HepG2 (cell line): ENCODE data around the gene KCNIP4. TPM values are rescaled to one million over a fixed set of nuclear protein-coding genes. Genes with fewer than 3 reads are reported as not detected.

Source experiments
- ATAC-seq: fragments of 200-7000 bp; cut with Tn5 transposase; 3 replicates; pipeline ENCODE4 v1.9.1; 2020; ENCODE audit warnings: mild to moderate bottlenecking, moderate library complexity
- BruUV-seq: library from RNA; stranded (reverse); fragments of 400-500 nt; replicated peaks from 2 replicates; lab custom pipeline; 2021; lab: Mats Ljungman, UMichigan
- CTCF ChIA-PET: fragments of 300-600 bp; formaldehyde crosslinking; extraction: SDS; loops from one replicate; lab custom pipeline; 2021; ENCODE audit warnings: low total read pairs, inconsistent platforms, low intra/inter-chr PET ratio; lab: Yijun Ruan, JAX
- POLR2A ChIA-PET: fragments of 350-600 bp; sonication (Branson Sonifier 250); formaldehyde crosslinking; loops from one replicate; lab custom pipeline; 2020; ENCODE audit warnings: antibody characterized with exemption, inconsistent platforms; lab: Yijun Ruan, JAX
- DNase-seq: peaks from one replicate; pipeline ENCODE4 v3.0.0-alpha.2; 2015; ENCODE audit warnings: low spot score
- FAIRE-seq: peaks from 3 replicates; lab custom pipeline; 2011; peaks lifted over from hg19 to GRCh38; lab: Jason Lieb, UNC
- H2AFZ ChIP-seq: one replicate; pipeline ENCODE4 v1.6.1; 2011; ENCODE audit warnings: low read length, inconsistent platforms
- H3K27ac ChIP-seq: fragments of 300-600 bp; 3 replicates; pipeline ENCODE4 v1.8.0; 2011; ENCODE audit warnings: mixed run types, mild to moderate bottlenecking, mixed read lengths, low read length, inconsistent platforms; ENCODE audit not compliant: insufficient read depth; ENCODE audit errors: extremely low read length
- H3K27me3 ChIP-seq, 2 experiments: fragments of 200-600 bp in 1 of 2; 2 replicates in 1 of 2; 3 replicates in 1 of 2; pipeline versions ENCODE4 v1.6.0 to v1.8.0; 2011; ENCODE audit warnings: low read length in 2 of 2, mild to moderate bottlenecking in 2 of 2, moderate library complexity in 2 of 2, inconsistent platforms in 1 of 2; ENCODE audit not compliant: insufficient read depth in 2 of 2, control insufficient read depth in 1 of 2
- H3K36me3 ChIP-seq, 2 experiments: fragments of 200-600 bp in 1 of 2; replicated peaks in 1 of 2; 2 replicates in 1 of 2; 3 replicates in 1 of 2; pipeline versions ENCODE4 v1.5.1 to v1.8.0; 2011; ENCODE audit warnings: low read length in 2 of 2, inconsistent platforms in 1 of 2; ENCODE audit not compliant: insufficient read depth in 2 of 2, control insufficient read depth in 1 of 2
- H3K4me1 ChIP-seq: 2 replicates; pipeline ENCODE4 v1.5.1; 2012; ENCODE audit warnings: low read length, inconsistent platforms; ENCODE audit not compliant: insufficient read depth
- H3K4me2 ChIP-seq: 2 replicates; pipeline ENCODE4 v1.6.0; 2011; ENCODE audit warnings: low read depth, low read length, inconsistent platforms
- H3K4me3 ChIP-seq, 3 experiments: fragments of 200-600 bp in 1 of 3; sonication (generic), shearing (Covaris generic) in 1 of 3; replicated peaks in 1 of 3; 2 replicates each; pipeline ENCODE4 v1.5.1; 2011 to 2016; ENCODE audit warnings: low read length in 3 of 3, inconsistent platforms in 2 of 3, low read depth in 2 of 3, mild to moderate bottlenecking in 2 of 3, control low read depth in 1 of 3, mixed read lengths in 1 of 3; ENCODE audit not compliant: insufficient read depth in 1 of 3
- H3K79me2 ChIP-seq: one replicate; pipeline ENCODE4 v1.6.1; 2011; ENCODE audit warnings: low read length, inconsistent platforms; ENCODE audit not compliant: insufficient read depth
- H3K9ac ChIP-seq: 2 replicates; pipeline ENCODE4 v1.6.0; 2011; ENCODE audit warnings: mild to moderate bottlenecking, low read depth, low read length, inconsistent platforms; ENCODE audit not compliant: insufficient read depth
- H3K9me3 ChIP-seq: 2 replicates; pipeline ENCODE4 v1.5.1; 2012; ENCODE audit warnings: mild to moderate bottlenecking, low read length
- H4K20me1 ChIP-seq: 2 replicates; pipeline ENCODE4 v1.6.0; 2011; ENCODE audit warnings: inconsistent platforms, mild to moderate bottlenecking, low read length, moderate library complexity; ENCODE audit not compliant: insufficient read depth
- BORCS8-MEF2B ChIP-seq: sonication (generic); formaldehyde crosslinking; IDR thresholded peaks from 2 replicates; pipeline ENCODE4 v1.8.0; 2022; ENCODE audit warnings: mild to moderate bottlenecking, missing genetic modification reagents
- MAFF ChIP-seq: IDR thresholded peaks from 2 replicates; pipeline ENCODE4 v1.6.1; 2011; ENCODE audit warnings: low read depth, low read length, improper control_type of control experiment
- MAFK ChIP-seq, 2 experiments: IDR thresholded peaks in 1 of 2; conservative IDR thresholded peaks in 1 of 2; 2 replicates each; pipeline ENCODE4 v1.6.1; 2011; ENCODE audit warnings: improper control_type of control experiment in 2 of 2, low read length in 2 of 2
- MXI1 ChIP-seq: IDR thresholded peaks from 3 replicates; pipeline ENCODE4 v1.6.1; 2012; ENCODE audit warnings: low read depth, low read length, inconsistent platforms, borderline replicate concordance
- NR2C2 ChIP-seq: sonication (generic); formaldehyde crosslinking; IDR thresholded peaks from 2 replicates; pipeline ENCODE4 v1.4.0; 2020; ENCODE audit warnings: missing genetic modification reagents, mild to moderate bottlenecking, moderate library complexity, borderline replicate concordance
- YEATS2 ChIP-seq: sonication (generic); formaldehyde crosslinking; IDR thresholded peaks from 2 replicates; pipeline ENCODE4 v1.4.0; 2020; ENCODE audit warnings: missing genetic modification reagents, borderline replicate concordance
- ZNF496 ChIP-seq: sonication (generic); formaldehyde crosslinking; IDR thresholded peaks from 2 replicates; pipeline ENCODE4 v1.8.1; 2023; ENCODE audit warnings: mild to moderate bottlenecking, moderate library complexity, missing genetic modification reagents; ENCODE audit not compliant: insufficient replicate concordance
- ZNF549 ChIP-seq: sonication (generic); formaldehyde crosslinking; IDR thresholded peaks from 2 replicates; pipeline ENCODE4 v1.5.0; 2020; ENCODE audit warnings: missing genetic modification reagents
- ZNF710 ChIP-seq: sonication (generic); formaldehyde crosslinking; IDR thresholded peaks from 2 replicates; pipeline ENCODE4 v1.5.0; 2020; ENCODE audit warnings: mild to moderate bottlenecking, missing genetic modification reagents, borderline replicate concordance
- WGBS: methylation state at CpG from one replicate; pipeline ENCODE4 v1.1.6; 2017; ENCODE audit warnings: low lambda C conversion rate; 5-methylcytosine and 5-hydroxymethylcytosine counted together
- in situ Hi-C: cut with HindIII; loops from 2 replicates; pipeline ENCODE4 v1.10.0; 2017; ENCODE audit warnings: low pct_unique_long_range_greater_than_20kb; ENCODE audit not compliant: extremely low pct_ligation_motif_present
- intact Hi-C: fragments of 100-400 bp; cut with micrococcal nuclease; formaldehyde crosslinking; loops from one replicate; pipeline ENCODE4 v1.10.0; 2022; ENCODE audit not compliant: unreplicated experiment
- polyA plus RNA-seq, 8 experiments: library from polyadenylated mRNA; depleted of rRNA in 3 of 8; stranded (reverse) in 7 of 8; unstranded in 1 of 8; fragments of >200 nt; fragmentation: Illumina TruSeq in 4 of 8; extraction: Trizol in 4 of 8; gene quantifications; 2 replicates each; pipeline versions ENCODE4 v1.2.1 to v1.2.3, GENCODE V29; 2011 to 2016; ENCODE audit warnings: low read depth in 4 of 8, missing spikeins in 1 of 8, mixed read lengths in 1 of 8; ENCODE audit not compliant: insufficient read depth in 1 of 8
- total RNA-seq, 5 experiments: library from RNA; depleted of rRNA; stranded (reverse); fragments of >200 nt; fragmentation: Illumina TruSeq; extraction: Trizol; gene quantifications; 2 replicates each; pipeline ENCODE4 v1.2.3, GENCODE V29; 2016; ENCODE audit warnings: low read depth in 1 of 5
- TF ChIP-seq, protein P1 (sequence below): sonication (generic); formaldehyde crosslinking; IDR thresholded peaks from 2 replicates; pipeline ENCODE4 v1.8.1; 2023; ENCODE audit warnings: missing genetic modification reagents, inconsistent platforms, borderline replicate concordance

KCNIP4 gene
- total and polyA plus RNA-seq, 2 of the 13 experiments (the other 11 are each of a cell fraction or from before 2014, with no cell fraction given) = 0.09 TPM; not detected in 1

DNA sequence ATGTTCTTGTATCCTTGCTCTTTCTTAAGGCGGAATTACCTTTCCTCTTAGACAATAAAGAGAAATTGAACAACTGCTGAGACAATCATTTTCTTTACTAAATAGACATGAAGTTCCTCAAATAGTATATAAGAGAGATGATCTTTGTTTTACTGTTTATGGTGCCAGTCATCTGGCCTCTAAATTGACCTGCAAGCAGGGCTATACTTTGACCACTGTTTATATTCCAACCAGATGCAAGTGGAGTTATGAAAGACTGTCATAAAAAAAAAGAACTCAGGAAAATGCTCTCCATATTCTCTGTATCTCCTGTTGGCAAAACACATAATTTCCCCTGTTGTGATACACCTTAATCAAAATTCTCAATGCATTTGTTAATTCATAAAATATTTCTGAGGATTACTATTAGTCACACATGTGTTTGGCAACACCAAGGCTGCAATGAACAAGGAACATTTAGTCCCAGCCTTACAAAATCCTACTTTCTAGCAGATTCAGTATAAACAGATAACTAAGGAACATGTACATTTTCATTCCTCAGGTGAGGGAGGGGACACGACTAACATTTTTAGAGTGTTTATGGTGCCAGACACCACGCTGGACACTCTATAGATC, 562.3 kb downstream of the KCNIP4 start (continued):
- no peak for TF ChIP-seq MXI1
- TF ChIP-seq, protein P1, sequence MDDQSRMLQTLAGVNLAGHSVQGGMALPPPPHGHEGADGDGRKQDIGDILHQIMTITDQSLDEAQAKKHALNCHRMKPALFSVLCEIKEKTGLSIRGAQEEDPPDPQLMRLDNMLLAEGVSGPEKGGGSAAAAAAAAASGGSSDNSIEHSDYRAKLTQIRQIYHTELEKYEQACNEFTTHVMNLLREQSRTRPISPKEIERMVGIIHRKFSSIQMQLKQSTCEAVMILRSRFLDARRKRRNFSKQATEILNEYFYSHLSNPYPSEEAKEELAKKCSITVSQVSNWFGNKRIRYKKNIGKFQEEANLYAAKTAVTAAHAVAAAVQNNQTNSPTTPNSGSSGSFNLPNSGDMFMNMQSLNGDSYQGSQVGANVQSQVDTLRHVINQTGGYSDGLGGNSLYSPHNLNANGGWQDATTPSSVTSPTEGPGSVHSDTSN (CRISPR knock-in tag) = no peak

DNA sequence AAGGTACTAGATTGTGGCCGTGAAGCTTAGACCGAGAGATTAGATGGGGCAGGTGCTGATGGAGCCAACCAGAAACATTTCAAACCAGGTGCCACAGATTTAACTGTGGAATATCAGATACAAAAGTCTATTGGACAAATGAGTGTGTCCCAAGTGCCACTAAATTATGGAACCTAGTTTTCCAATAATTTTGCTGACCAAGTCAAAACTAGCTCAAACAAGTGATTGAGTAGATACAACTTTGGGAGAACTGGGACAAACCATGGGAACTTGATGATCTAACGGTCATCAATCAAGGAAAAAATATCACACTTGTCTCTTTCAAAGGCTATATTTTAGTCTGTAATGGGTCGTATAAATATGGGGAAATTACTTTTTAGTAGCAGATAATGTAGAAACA, 562.9 kb downstream of the KCNIP4 start:
- Histone ChIP-seq H3K4me3 (no peak overlapping the region), H3K27me3 (no peaks in the 10 kb centered on the region), H3K4me2 (no peak overlapping the region), H3K9me3 (peaks cover 29% of the 10 kb centered on the region), H3K36me3 (no peaks in the 10 kb centered on the region), H3K79me2 (no peaks in the 10 kb centered on the region), H3K27ac (no peak overlapping the region), H4K20me1 (no peaks in the 10 kb centered on the region), H2AFZ (no peak overlapping the region), H3K9ac (no peak overlapping the region), H3K4me1 (no peaks in the 10 kb centered on the region)
- CTCF ChIA-PET = no interaction called here
- DNase-seq (no peak), FAIRE-seq (no peak), ATAC-seq (no peak)
- 5% methylated on average over 4 of the region's 4 CpGs for WGBS
- intact Hi-C loops = no loop called here
- TF ChIP-seq ZNF549 (CRISPR knock-in tag) (no peak), MAFF (peak; percentile 61), MAFK (conservative IDR thresholded peaks at IDR 0.05 in 1 of 2, IDR thresholded peaks at IDR 0.05 in 1 of 2; ENCODE audit: low read length in 2 of 2) (peak; percentile 72 to 76)
- in situ Hi-C loops = no loop called here
- POLR2A ChIA-PET = no interaction called here
- BruUV-seq = no TSS peak

DNA sequence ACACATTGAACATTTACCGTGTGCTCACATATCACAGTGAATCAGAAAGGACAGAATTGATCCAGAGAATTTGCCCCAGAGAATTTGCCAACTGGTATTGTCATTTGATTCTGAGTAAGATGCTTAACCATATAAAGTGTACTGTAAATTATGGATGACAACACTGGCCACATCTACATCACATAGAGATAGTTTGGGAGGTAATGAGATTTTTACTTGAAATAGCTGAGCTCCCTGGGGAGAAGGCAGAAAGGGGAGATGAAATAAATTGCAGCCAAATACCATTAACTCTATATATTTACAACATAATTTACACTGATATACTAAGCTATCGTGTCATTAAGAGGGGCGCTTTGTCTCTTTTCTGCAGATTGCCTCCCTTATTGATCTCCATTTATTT, 564.0 kb downstream of the KCNIP4 start:
- TF ChIP-seq BORCS8-MEF2B = no peak
- no peak for TF ChIP-seq NR2C2 (CRISPR knock-in tag)
- TF ChIP-seq ZNF710 = no peak
- TF ChIP-seq YEATS2 (CRISPR knock-in tag) = no peak
- no peak for TF ChIP-seq ZNF496 (CRISPR knock-in tag)
- no peak overlapping the region for H3K27ac ChIP-seq
- H3K4me2 ChIP-seq = no peak overlapping the region
- no peak overlapping the region for H3K9ac ChIP-seq
- H4K20me1 ChIP-seq = no peaks in the 10 kb centered on the region
- H3K9me3 ChIP-seq = peaks cover 39% of the 10 kb centered on the region
- no peaks in the 10 kb centered on the region for H3K4me1 ChIP-seq
- H3K27me3 ChIP-seq = no peaks in the 10 kb centered on the region
- POLR2A ChIA-PET = no interaction called here
- H3K79me2 ChIP-seq = no peaks in the 10 kb centered on the region
- CTCF ChIA-PET = no interaction called here
- FAIRE-seq (no peak), ATAC-seq (no peak), DNase-seq (no peak)
- intact Hi-C loops (no loop called here), in situ Hi-C loops (no loop called here)
- BruUV-seq = no TSS peak
- H2AFZ ChIP-seq = no peak overlapping the region
- no peak overlapping the region for H3K4me3 ChIP-seq
- 0% methylated on average over 3 of the region's 3 CpGs for WGBS
- H3K36me3 ChIP-seq = no peaks in the 10 kb centered on the region
